ENCODE data around the gene LAP3.
"Not testable (repeated sequence)": the region's sequence is repeated elsewhere in the genome, so short reads cannot be mapped to it uniquely, and the experiment has no call there.

LAP3 gene

GRCh38 chr4:17576932-17577664 is at the start of gene LAP3:
LAP3 (plus strand) TSS chr4:17577198; CDS start chr4:17577466, 268 bp downstream.
- DNase-seq = peak; percentile 98

- no peak for DNase-seq
Measured at GRCh38 chr4:17528551-17529165, 48.3 kb upstream of the LAP3 start.

- peak; percentile 84 for DNase-seq
Measured at GRCh38 chr4:17531538-17532285, 45.3 kb upstream of the LAP3 start.

- DNase-seq = no peak
Measured at GRCh38 chr4:17534705-17535104, 42.3 kb upstream of the LAP3 start.

GRCh38 chr4:17535242-17535641 is 41.8 kb upstream of the LAP3 start:
- no peak for DNase-seq

- DNase-seq = no peak
Measured at GRCh38 chr4:17535906-17536305, 41.1 kb upstream of the LAP3 start.

- not testable (repeated sequence) for DNase-seq
Measured at GRCh38 chr4:17537060-17537459, 39.9 kb upstream of the LAP3 start.

- DNase-seq = peak; percentile 88
Measured at GRCh38 chr4:17544205-17544604, 32.8 kb upstream of the LAP3 start.

GRCh38 chr4:17544831-17545234 is 32.2 kb upstream of the LAP3 start:
- DNase-seq = no peak

- no peak for DNase-seq
Measured at GRCh38 chr4:17545374-17546140, 31.4 kb upstream of the LAP3 start.

- no peak for DNase-seq
Measured at GRCh38 chr4:17546222-17546621, 30.8 kb upstream of the LAP3 start.

- no peak for DNase-seq
Measured at GRCh38 chr4:17546678-17547077, 30.3 kb upstream of the LAP3 start.

GRCh38 chr4:17550549-17550948 is 26.4 kb upstream of the LAP3 start:
- no peak for DNase-seq

GRCh38 chr4:17552427-17552826 is 24.6 kb upstream of the LAP3 start:
- DNase-seq = no peak

- DNase-seq = peak; percentile 18
Measured at GRCh38 chr4:17554568-17554967, 22.4 kb upstream of the LAP3 start.

GRCh38 chr4:17556498-17556897 is 20.5 kb upstream of the LAP3 start:
- no peak for DNase-seq

GRCh38 chr4:17557880-17558279 is 19.1 kb upstream of the LAP3 start:
- no peak for DNase-seq

- DNase-seq = no peak
Measured at GRCh38 chr4:17558941-17559708, 17.9 kb upstream of the LAP3 start.

GRCh38 chr4:17559709-17560048 is 17.3 kb upstream of the LAP3 start:
- no peak for DNase-seq

GRCh38 chr4:17560065-17560673 is 16.8 kb upstream of the LAP3 start:
- no peak for DNase-seq

GRCh38 chr4:17561195-17561909 is 15.6 kb upstream of the LAP3 start:
- peak; percentile 73 for DNase-seq
